Middle frontal gyrus (tissue), 1 donor: ENCODE results near the gene BAG5.

Experiments
- DNase-seq: peaks from one replicate; pipeline ENCODE4 v3.0.0-alpha.2; 2015; ENCODE audit warnings: low spot score; ENCODE audit errors: extremely low spot score

The BAG5 gene

GRCh38 chr14:103547455-103547940 is 15.0 kb downstream of the BAG5 start:
- DNase-seq, result no peak

- DNase-seq, result no peak
These were observed 15.6 kb downstream of the BAG5 start for GRCh38 chr14:103546652-103547454.

DNA sequence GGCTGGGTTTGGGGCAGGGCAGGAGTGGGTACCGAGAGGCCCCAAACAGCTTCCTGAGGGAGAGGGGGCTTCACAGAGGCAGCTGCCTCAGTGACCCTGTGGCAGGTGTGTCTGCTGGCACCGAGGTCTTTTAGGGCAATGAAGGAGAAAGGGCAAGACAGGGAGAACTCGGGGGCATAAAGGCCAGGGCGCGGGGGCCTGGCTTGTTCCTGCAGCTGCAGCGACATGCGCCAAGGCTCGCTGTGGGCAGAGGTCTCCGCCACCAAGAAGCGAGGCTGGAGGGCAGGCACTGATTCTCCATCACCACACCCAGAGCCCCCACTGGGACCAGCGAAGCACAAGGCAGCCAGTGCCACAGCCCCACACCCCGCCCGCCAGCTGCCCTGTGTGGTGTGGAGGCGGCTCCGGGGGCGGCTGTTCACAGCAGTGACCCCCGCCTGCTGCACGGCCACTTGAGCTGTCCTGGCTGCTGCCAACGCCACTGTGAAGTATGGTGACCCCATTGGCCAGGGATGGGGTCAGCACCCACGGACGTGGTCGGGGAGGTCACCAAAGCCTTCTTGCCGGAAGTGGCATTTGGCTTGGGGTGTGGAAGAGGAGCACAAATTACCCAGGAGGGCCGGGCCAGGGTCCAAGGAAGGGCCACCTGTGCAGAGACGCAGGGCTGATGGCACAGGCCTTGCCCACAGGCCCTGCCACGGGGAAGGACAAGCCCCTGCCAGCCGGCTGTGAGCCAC is 16.4 kb downstream of the BAG5 start:
- no peak for DNase-seq

- no peak for DNase-seq
These were observed 17.1 kb downstream of the BAG5 start for GRCh38 chr14:103545219-103545914.

DNA sequence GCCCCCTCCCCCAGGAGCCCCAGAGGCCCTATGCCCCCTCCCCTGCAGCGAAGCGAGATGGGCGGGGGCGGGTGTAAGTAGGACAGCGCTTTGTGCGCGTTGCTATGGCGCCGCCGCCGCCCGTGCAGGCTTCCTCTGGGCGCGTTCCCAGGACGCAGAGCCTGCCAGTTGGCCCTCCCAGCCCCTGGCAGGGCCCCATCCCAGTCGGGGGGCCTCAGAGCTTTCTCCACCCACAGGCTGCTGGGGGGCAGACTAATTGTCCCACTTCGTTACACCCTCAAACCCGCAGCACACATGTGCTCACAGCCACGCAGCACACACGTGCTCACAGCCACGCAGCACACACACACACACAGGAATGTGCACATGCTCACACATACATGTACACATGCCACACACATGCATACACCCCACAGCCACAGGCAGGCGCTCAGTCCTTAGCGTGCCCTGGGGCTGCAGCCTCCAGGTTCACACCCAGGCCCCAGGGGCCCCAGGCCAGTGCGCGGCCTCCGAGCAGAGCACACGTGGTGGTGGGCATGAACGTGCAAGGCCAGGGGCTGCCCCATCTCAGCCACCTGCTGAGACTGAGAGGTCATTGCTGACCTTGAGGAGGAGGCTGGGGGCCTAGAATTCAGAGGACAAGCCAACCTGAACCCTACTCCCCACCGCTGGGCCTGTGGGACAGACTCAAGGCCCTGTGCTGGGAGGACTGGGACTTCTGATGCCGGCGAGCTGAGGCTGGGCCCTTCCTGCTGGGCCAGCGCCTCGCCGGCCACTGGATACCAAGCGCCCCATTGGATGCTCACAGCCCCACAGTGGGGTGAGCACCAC is 17.9 kb downstream of the BAG5 start:
- DNase-seq, result peak; percentile 69

GRCh38 chr14:103543721-103544387 is 18.6 kb downstream of the BAG5 start:
- DNase-seq, result no peak

- no peak for DNase-seq
These were observed 19.3 kb downstream of the BAG5 start for GRCh38 chr14:103543140-103543539.

- peak; percentile 83 for DNase-seq
These were observed 19.8 kb downstream of the BAG5 start for GRCh38 chr14:103542605-103543088.

DNA sequence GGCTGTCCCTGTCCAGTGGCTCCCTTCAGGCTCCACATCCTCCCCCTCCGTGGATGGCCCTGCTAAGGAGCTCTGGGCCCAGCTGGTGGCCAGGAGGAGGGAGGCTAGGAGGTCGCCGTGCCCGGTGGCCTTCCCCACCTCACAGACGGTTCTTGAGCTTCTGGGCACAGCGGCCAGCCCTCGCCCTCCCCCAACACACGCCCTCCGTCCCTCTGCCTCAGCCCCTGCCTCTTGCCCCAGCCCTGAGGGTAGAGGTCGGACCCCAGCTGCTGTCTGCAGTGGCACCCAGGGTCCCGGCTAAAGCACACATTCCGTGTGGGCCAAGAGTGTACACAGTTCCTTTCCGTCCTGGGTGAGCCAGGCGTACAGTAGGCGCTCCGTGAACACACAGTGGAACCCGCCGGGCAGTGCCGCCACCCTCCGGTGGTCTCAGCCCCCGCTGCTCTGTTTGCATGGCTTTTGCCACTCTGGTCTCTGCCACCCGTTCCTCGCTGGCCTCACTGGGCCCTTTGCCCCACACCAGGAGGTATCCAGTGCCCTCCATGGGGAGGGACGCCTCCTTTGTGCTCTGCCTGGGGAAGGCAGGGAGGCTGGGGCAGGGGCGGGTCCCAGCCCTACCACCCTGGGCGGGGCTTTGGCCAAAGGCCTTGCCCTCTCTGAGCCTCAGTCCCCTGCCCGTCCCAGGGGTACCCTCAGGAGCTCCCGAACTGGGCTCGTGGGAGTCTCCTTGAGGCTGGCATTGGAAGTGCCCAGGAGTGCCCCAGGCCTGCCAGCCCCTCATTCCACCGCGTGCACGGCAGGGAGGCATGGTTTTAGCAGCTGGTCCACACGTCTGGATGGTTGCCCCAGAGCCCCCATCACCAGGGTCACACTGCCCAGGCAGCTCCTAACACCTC is 20.5 kb downstream of the BAG5 start:
- DNase-seq, result no peak

DNA sequence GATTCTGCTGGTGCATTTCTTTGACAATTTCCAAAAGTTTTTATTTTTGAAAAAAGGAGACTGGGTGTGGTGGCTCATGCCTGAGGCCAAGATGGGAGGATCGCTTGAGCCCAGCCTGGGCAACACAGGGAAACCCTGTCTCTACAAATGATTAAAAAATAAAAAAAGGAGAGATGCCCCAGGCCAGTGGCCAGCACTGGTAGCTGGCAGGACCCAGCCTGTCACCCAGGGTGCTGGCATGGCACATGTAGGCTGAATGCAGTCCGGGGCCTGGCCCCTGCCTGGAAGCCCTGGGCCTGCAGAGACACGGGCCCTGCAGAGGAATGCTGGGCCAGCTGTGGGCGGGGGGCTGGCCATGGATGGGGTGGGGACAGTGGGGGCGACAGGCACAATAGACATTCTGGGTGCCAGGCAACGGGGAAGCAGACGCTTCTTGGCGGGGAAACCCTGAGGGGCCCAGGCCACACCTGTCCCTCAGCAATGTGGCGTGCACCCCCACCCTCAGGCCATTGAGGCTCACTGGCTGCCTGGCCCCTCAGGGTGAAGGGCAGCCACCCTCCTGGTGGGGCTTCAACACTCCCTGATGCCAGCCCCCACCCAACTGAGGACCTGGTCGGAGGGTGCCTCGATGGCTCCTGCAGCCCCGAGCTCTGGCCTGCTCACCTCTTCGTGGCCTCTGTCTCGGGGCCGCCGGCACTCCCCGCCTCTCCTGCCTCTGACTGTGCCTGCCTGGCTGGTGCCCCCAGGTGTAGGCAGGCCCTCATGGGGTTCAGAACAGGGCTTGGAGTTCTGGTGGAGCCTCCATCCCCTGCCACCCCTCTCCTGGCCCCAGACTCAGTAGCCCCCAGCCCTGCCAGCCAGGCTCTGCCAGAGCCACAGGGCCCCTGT is 21.4 kb downstream of the BAG5 start:
- no peak for DNase-seq

- DNase-seq, result no peak
These were observed 23.2 kb downstream of the BAG5 start for GRCh38 chr14:103539056-103539825.

GRCh38 chr14:103538291-103539055 is 24.0 kb downstream of the BAG5 start:
- DNase-seq, result no peak

- no peak for DNase-seq
These were observed 25.1 kb downstream of the BAG5 start for GRCh38 chr14:103537175-103537990.

- DNase-seq, result no peak
These were observed 25.8 kb downstream of the BAG5 start for GRCh38 chr14:103536693-103537092.

DNA sequence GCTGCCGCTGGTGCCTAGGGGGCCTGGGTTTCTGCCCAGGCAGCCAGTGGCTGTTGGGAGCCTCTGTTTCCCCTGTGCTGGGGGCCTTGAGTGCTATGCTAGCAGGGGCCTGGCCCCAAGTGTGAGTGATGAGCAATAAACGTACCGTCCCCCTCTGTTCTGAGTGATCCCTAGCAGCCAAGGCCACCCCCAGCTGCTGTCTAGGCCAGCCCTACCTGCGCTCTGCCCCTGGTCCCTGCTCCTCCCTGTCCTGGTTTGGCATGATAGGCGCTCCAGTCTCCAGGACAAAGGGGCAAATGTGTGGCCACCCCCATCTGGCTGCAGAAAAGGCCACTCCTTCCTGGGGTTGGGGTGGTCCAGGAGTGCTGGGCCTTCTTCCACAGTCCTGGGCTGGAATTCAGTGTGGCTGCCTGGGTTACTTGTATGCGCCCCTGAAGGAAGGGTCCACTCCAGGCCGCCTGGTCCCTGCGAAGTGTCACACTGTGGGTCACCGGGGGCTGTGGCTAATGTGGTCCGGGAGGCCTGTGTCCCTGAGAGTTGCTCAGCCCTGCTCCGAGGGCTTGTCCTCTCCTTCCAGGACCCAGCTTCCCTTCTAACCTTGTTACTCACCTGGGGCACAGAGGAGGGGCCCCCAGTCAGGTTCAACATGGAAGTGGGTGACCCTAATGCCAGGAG is 26.4 kb downstream of the BAG5 start:
- DNase-seq, result no peak
